HG02870 (cell line): ENCODE results near the gene OVAAL.

Source experiments
- ATAC-seq: cut with Tn5 transposase; IDR thresholded peaks from one replicate; pipeline ENCODE4 v1.9.1; 2021; ENCODE audit warnings: mild to moderate bottlenecking, moderate library complexity; ENCODE audit not compliant: unreplicated experiment

Gene OVAAL

GRCh38 chr1:180568184-180568583, 9.4 kb downstream of the OVAAL start:
- no peak for ATAC-seq

- ATAC-seq: no peak
Measured at GRCh38 chr1:180571060-180571831, 12.5 kb downstream of the OVAAL start.

- peak; percentile 58 for ATAC-seq
Measured at GRCh38 chr1:180571832-180572636, 13.3 kb downstream of the OVAAL start.

- ATAC-seq: no peak
Measured at GRCh38 chr1:180572760-180573159, 14.0 kb downstream of the OVAAL start.

GRCh38 chr1:180574031-180574713, 15.4 kb downstream of the OVAAL start:
- ATAC-seq: no peak

- ATAC-seq: no peak
Measured at GRCh38 chr1:180577361-180577760, 18.6 kb downstream of the OVAAL start.

GRCh38 chr1:180579961-180580611, 21.3 kb downstream of the OVAAL start:
- no peak for ATAC-seq

- ATAC-seq: no peak
Measured at GRCh38 chr1:180581635-180582039, 22.9 kb downstream of the OVAAL start.

GRCh38 chr1:180584869-180585268, 26.1 kb downstream of the OVAAL start:
- ATAC-seq: no peak

DNA sequence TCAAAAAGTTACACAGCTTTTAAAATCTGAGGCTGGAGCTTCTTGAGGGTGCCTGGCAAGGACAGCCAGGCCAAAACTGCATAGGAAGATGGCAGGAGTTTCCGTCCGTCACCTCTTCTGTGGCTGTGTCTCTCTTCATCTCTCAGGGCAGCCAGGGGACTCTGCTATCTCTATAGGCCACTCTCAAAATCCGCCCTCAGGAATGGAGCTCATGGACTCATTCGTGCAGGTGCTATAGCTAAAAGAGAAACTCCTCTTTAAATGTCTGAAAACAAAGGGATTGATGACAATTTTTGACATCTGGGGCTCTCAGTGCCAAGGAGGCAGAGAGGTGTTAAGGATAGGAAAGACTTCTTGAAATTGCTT, 27.2 kb downstream of the OVAAL start:
- no peak for ATAC-seq

GRCh38 chr1:180586671-180587155, 27.9 kb downstream of the OVAAL start:
- ATAC-seq: no peak

DNA sequence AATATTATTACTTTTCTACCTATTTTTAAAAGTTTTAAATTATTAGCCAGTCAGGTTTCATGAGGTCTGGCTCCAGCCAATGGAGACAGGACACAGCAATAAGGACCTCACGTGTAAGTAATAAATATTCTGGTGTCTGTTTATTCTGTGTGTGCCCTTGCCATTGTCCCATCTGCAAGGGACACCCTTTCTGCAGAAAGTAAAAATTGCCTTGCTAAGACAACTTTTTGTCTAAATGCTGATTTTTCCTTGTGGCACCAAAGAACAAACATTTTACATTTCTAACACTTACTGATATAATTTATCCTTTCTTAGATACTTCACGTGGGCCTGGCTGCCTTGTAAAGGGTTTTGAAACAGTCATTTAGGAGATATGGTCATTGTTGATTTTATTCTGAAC, 29.4 kb downstream of the OVAAL start:
- no peak for ATAC-seq

DNA sequence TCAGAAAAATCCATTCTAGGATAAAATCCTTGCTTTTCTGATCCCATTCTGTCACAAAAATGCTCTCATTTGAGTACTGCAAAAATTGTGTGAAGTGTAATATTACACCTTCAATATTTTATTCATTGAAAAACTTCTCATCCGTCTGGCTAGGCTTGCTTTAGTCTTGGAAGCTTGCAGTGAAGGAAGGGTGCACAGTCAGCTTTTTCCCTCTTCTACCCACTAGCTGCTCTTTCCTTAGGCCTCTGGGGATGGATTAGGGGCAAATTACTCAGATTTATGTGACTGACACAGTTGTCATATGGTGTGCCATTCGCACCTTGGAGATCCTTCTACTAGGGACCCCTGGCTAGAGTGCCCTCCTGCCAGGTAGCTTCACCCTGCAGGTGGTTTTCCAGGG, 32.1 kb downstream of the OVAAL start:
- no peak for ATAC-seq

- ATAC-seq: no peak
Measured at GRCh38 chr1:180593382-180593781, 34.6 kb downstream of the OVAAL start.

GRCh38 chr1:180594723-180595122, 36.0 kb downstream of the OVAAL start:
- ATAC-seq: no peak

- ATAC-seq: no peak
Measured at GRCh38 chr1:180595966-180596365, 37.2 kb downstream of the OVAAL start.

DNA sequence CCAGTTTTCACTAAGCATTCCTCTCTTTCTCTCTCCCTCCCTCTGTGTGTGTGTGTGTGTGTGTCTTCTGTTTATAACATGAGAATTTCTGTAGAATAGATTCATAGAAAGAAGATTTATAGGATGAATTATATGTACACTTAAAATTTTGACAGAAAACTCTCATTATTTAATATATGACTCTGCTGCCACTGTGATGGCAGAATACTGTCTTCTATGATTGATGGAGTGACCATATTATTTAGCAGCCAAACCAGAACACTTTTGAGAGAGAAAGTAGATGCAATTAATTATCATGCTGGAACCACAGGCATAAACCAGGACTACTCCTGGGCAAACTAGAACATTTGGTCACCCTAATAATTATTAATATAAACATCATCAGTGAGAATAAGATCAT, 38.8 kb downstream of the OVAAL start:
- ATAC-seq: no peak

GRCh38 chr1:180598333-180598974, 39.7 kb downstream of the OVAAL start:
- ATAC-seq: no peak

GRCh38 chr1:180600343-180600742, 41.6 kb downstream of the OVAAL start:
- ATAC-seq: no peak

DNA sequence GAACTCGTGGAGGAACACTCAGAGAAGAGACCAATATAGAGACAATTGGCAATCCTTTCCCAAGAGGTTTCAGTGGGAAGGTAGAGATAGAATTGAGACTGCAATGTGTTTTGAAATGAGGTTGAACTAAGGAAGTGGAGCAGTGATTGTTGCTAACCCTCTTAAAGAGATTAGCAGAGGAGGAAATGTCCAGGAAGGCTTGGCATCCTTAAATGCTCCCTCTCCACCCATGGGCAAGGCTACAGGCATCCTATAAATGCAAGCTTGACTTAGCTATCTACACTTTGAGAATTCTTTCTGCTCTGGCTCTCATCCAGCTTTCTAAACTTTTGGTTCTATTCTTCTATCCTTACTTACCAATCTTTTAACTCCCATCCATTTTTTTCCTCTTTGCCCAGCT, 42.7 kb downstream of the OVAAL start:
- no peak for ATAC-seq
